Astrocyte (in vitro differentiated cells and primary cell): Measurements from ENCODE around the gene ESRRB. TPM values are rescaled to one million over a fixed set of nuclear protein-coding genes. Genes with fewer than 3 reads are reported as not detected.

Experiments
- DNase-seq: peaks from one replicate; pipeline ENCODE4 v3.0.0-alpha.2; 2010; ENCODE audit warnings: low read depth
- FAIRE-seq: peaks from 2 replicates; lab custom pipeline; 2011; peaks lifted over from hg19 to GRCh38; lab: Jason Lieb, UNC
- H2AFZ ChIP-seq: 2 replicates; pipeline ENCODE4 v1.6.0; 2012; ENCODE audit warnings: low read depth, low read length, inconsistent platforms
- H3K27ac ChIP-seq: 2 replicates; pipeline ENCODE4 v1.5.1; 2011; ENCODE audit warnings: low read depth, low read length, inconsistent platforms
- H3K27me3 ChIP-seq: 2 replicates; pipeline ENCODE4 v1.6.0; 2011; ENCODE audit warnings: low read length, inconsistent platforms; ENCODE audit not compliant: insufficient read depth
- H3K36me3 ChIP-seq: 2 replicates; pipeline ENCODE4 v1.5.1; 2011; ENCODE audit warnings: low read length, inconsistent platforms; ENCODE audit not compliant: insufficient read depth
- H3K4me1 ChIP-seq: 2 replicates; pipeline ENCODE4 v1.5.1; 2011; ENCODE audit warnings: low read length, inconsistent platforms; ENCODE audit not compliant: insufficient read depth
- H3K4me2 ChIP-seq: 2 replicates; pipeline ENCODE4 v1.6.0; 2012; ENCODE audit warnings: low read length, inconsistent platforms
- H3K4me3 ChIP-seq: 2 replicates; pipeline ENCODE4 v1.5.1; 2011; ENCODE audit warnings: low read depth, mild to moderate bottlenecking, low read length, inconsistent platforms; ENCODE audit not compliant: insufficient read depth
- H3K79me2 ChIP-seq: 2 replicates; pipeline ENCODE4 v1.6.0; 2012; ENCODE audit warnings: mild to moderate bottlenecking, low read length, inconsistent platforms; ENCODE audit not compliant: insufficient read depth
- H3K9ac ChIP-seq: 2 replicates; pipeline ENCODE4 v1.6.0; 2012; ENCODE audit warnings: mild to moderate bottlenecking, low read length, inconsistent platforms
- H3K9me3 ChIP-seq: 2 replicates; pipeline ENCODE4 v1.5.1; 2012; ENCODE audit warnings: low read depth, mild to moderate bottlenecking, low read length, inconsistent platforms; ENCODE audit not compliant: insufficient read depth
- H4K20me1 ChIP-seq: 2 replicates; pipeline ENCODE4 v1.6.0; 2012; ENCODE audit warnings: low read length, inconsistent platforms; ENCODE audit not compliant: insufficient read depth
- H3K27ac Mint-ChIP-seq: one replicate; pipeline ENCODE4 v1.8.0; 2021; ENCODE audit warnings: mild to moderate bottlenecking, mixed read lengths; ENCODE audit not compliant: unreplicated experiment
- H3K27me3 Mint-ChIP-seq: one replicate; pipeline ENCODE4 v1.8.0; 2021; ENCODE audit warnings: low read depth, mixed read lengths; ENCODE audit not compliant: unreplicated experiment
- H3K36me3 Mint-ChIP-seq: one replicate; pipeline ENCODE4 v1.8.0; 2021; ENCODE audit warnings: low read depth, mixed read lengths; ENCODE audit not compliant: unreplicated experiment
- H3K4me1 Mint-ChIP-seq: one replicate; pipeline ENCODE4 v1.8.0; 2021; ENCODE audit warnings: low read depth, mixed read lengths; ENCODE audit not compliant: unreplicated experiment
- H3K4me3 Mint-ChIP-seq: one replicate; pipeline ENCODE4 v1.8.0; 2021; ENCODE audit warnings: mild to moderate bottlenecking, moderate library complexity, mixed read lengths; ENCODE audit not compliant: unreplicated experiment
- H3K9me3 Mint-ChIP-seq: one replicate; pipeline ENCODE4 v1.8.0; 2021; ENCODE audit warnings: mild to moderate bottlenecking, mixed read lengths; ENCODE audit not compliant: unreplicated experiment
- EZH2 ChIP-seq: IDR thresholded peaks from 2 replicates; pipeline ENCODE4 v1.6.1; 2012; ENCODE audit warnings: mild to moderate bottlenecking, low read length, inconsistent platforms; ENCODE audit not compliant: insufficient read depth
- total RNA-seq: library from RNA; stranded (reverse); gene quantifications from 2 replicates; pipeline ENCODE4 v1.2.1, GENCODE V29; 2021
- TF ChIP-seq, protein P1 (sequence below): IDR thresholded peaks from 2 replicates; pipeline ENCODE4 v1.5.1; 2011; ENCODE audit warnings: low read depth, mild to moderate bottlenecking, inconsistent platforms, low read length, moderate library complexity; ENCODE audit not compliant: insufficient read depth

Gene ESRRB
- total RNA-seq, 1 donor from 2014 or later, result not detected

DNA sequence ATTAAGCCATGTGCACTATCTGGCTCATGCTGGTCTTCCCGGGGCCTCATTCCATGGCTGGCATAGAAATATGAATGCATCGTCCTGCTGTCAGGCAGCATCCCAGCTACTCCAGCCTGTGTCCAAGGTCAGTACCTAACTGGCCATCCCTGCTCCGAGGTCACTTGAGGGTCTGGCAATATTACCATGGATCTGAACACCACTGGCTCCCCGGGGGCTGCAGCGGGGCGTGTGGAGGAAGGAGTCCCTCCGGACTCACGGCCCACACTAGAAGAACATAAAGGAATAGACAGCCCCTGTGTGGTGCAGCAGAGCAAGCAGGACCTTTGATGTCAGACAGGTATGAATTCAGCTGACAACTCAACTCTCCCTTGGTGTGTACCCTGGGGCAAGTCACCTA is 19.2 kb downstream of the ESRRB start:
- H3K27ac Mint-ChIP-seq, result no peak overlapping the region
- peaks cover 2% of the 10 kb centered on the region for H3K9me3 Mint-ChIP-seq
- no peaks in the 10 kb centered on the region for H3K79me2 ChIP-seq
- no peak overlapping the region for H3K4me2 ChIP-seq
- no peak overlapping the region for H3K9ac ChIP-seq
- FAIRE-seq, result no peak
- no peaks in the 10 kb centered on the region for H4K20me1 ChIP-seq
- no peak for DNase-seq
- no peaks in the 10 kb centered on the region for H3K36me3 Mint-ChIP-seq
- H3K27me3 ChIP-seq, result peaks cover 14% of the 10 kb centered on the region
- H3K9me3 ChIP-seq, result no peaks in the 10 kb centered on the region
- no peak overlapping the region for H3K27ac ChIP-seq
- peaks cover 36% of the 10 kb centered on the region for H3K27me3 Mint-ChIP-seq
- no peak for TF ChIP-seq EZH2
- TF ChIP-seq, protein P1, sequence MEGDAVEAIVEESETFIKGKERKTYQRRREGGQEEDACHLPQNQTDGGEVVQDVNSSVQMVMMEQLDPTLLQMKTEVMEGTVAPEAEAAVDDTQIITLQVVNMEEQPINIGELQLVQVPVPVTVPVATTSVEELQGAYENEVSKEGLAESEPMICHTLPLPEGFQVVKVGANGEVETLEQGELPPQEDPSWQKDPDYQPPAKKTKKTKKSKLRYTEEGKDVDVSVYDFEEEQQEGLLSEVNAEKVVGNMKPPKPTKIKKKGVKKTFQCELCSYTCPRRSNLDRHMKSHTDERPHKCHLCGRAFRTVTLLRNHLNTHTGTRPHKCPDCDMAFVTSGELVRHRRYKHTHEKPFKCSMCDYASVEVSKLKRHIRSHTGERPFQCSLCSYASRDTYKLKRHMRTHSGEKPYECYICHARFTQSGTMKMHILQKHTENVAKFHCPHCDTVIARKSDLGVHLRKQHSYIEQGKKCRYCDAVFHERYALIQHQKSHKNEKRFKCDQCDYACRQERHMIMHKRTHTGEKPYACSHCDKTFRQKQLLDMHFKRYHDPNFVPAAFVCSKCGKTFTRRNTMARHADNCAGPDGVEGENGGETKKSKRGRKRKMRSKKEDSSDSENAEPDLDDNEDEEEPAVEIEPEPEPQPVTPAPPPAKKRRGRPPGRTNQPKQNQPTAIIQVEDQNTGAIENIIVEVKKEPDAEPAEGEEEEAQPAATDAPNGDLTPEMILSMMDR, result no peak
- no peak overlapping the region for H3K4me3 Mint-ChIP-seq
- H3K4me3 ChIP-seq, result no peak overlapping the region
- no peaks in the 10 kb centered on the region for H3K4me1 ChIP-seq
- H3K36me3 ChIP-seq, result no peaks in the 10 kb centered on the region
- no peaks in the 10 kb centered on the region for H3K4me1 Mint-ChIP-seq
- H2AFZ ChIP-seq, result no peak overlapping the region

DNA sequence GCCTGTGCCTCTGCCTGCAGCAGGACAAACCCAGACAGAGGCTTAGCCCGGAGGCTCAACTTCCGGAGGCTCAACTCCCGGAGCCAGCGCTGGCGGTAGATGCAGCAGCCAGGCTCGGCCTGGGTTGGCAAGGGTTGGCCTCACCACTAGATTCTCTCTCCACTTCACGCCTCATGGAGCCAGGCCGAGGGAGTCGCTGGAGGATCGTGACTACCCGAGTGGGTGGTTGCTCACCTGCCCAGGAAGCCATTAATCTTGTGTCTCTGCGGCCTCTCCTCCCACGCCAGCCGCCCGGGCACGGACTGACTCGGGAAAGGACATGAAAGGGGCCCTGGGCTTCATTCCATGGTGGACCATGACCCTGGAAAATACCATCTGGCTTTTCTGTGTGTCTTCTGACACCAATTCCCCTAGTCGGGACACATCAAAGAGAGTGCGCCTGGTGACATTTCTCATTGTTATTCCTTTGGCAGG is 20.8 kb downstream of the ESRRB start:
- peaks cover 14% of the 10 kb centered on the region for H3K27me3 ChIP-seq
- no peaks in the 10 kb centered on the region for H3K36me3 ChIP-seq
- no peak overlapping the region for H3K4me3 Mint-ChIP-seq
- peak; percentile 3 for DNase-seq
- no peaks in the 10 kb centered on the region for H3K36me3 Mint-ChIP-seq
- H3K4me2 ChIP-seq, result no peak overlapping the region
- no peaks in the 10 kb centered on the region for H3K79me2 ChIP-seq
- no peak for FAIRE-seq
- no peak overlapping the region for H3K9ac ChIP-seq
- no peak overlapping the region for H2AFZ ChIP-seq
- H3K9me3 Mint-ChIP-seq, result peaks cover 2% of the 10 kb centered on the region
- H4K20me1 ChIP-seq, result no peaks in the 10 kb centered on the region
- H3K9me3 ChIP-seq, result no peaks in the 10 kb centered on the region
- TF ChIP-seq, protein P1, result no peak
- TF ChIP-seq EZH2, result no peak
- no peak overlapping the region for H3K27ac ChIP-seq
- H3K4me1 ChIP-seq, result no peaks in the 10 kb centered on the region
- no peaks in the 10 kb centered on the region for H3K4me1 Mint-ChIP-seq
- H3K27ac Mint-ChIP-seq, result no peak overlapping the region
- H3K4me3 ChIP-seq, result no peak overlapping the region
- H3K27me3 Mint-ChIP-seq, result peaks cover 42% of the 10 kb centered on the region

DNA sequence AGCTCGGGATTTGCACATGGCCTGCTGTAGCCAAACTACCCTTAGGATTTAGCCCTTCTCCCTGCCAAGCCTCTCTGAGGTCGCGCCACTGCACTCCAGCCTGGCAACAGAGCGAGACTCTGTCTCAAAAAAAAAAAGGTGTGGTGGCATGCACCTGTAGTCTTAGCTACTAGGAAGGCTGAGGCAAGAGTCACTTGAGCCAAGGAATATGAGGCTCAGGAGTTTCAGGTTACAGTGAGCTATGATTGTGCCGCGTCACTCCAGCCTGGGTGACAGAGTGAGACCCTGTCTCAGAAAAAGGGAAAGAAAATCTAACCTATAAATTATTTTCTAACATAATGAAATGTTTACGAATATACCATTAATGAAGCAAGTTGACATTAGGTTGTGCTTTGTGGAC is 29.7 kb downstream of the ESRRB start:
- Mint-ChIP-seq H3K4me1 (no peaks in the 10 kb centered on the region), H3K27ac (no peak overlapping the region)

More for the DNA sequence above, 29.7 kb downstream of the ESRRB start:
- H3K9me3 Mint-ChIP-seq, result no peaks in the 10 kb centered on the region
- no peaks in the 10 kb centered on the region for H3K36me3 Mint-ChIP-seq
- H3K4me3 ChIP-seq, result no peak overlapping the region
- no peaks in the 10 kb centered on the region for H3K36me3 ChIP-seq
- H3K27me3 Mint-ChIP-seq, result peaks cover 41% of the 10 kb centered on the region
- H3K79me2 ChIP-seq, result no peaks in the 10 kb centered on the region
- no peak overlapping the region for H3K9ac ChIP-seq
- DNase-seq, result no peak
- no peak for TF ChIP-seq EZH2
- TF ChIP-seq, protein P1, result no peak
- no peak overlapping the region for H3K4me3 Mint-ChIP-seq
- H3K9me3 ChIP-seq, result no peaks in the 10 kb centered on the region
- no peak overlapping the region for H3K4me2 ChIP-seq
- H3K4me1 ChIP-seq, result no peaks in the 10 kb centered on the region
- H2AFZ ChIP-seq, result no peak overlapping the region
- no peak for FAIRE-seq
- no peaks in the 10 kb centered on the region for H4K20me1 ChIP-seq
- H3K27me3 ChIP-seq, result no peaks in the 10 kb centered on the region
- no peak overlapping the region for H3K27ac ChIP-seq
